NCI-H460 (cell line): ENCODE measurements around the gene F11R. TPM values are rescaled to one million over a fixed set of nuclear protein-coding genes. Genes with fewer than 3 reads are reported as not detected.
"Not testable (repeated sequence)": the region's sequence is repeated elsewhere in the genome, so short reads cannot be mapped to it uniquely, and the experiment has no call there.

Source experiments
- DNase-seq: peaks from one replicate; pipeline ENCODE4 v3.0.0-alpha.2; 2016; ENCODE audit warnings: low read depth; ENCODE audit errors: extremely low read depth
- total RNA-seq: library from RNA; depleted of rRNA; stranded (reverse); fragments of >200 nt; shearing (Covaris generic); gene quantifications from 2 replicates; pipeline ENCODE4 v1.2.3, GENCODE V29; 2014

Gene F11R
- total RNA-seq, 1 experiment from 2014 or later = 23.7 TPM

- not testable (repeated sequence) for DNase-seq
Measured at GRCh38 chr1:161017181-161017580, 3.8 kb downstream of the F11R start.

GRCh38 chr1:161016683-161017082 is 4.3 kb downstream of the F11R start:
- not testable (repeated sequence) for DNase-seq

DNA sequence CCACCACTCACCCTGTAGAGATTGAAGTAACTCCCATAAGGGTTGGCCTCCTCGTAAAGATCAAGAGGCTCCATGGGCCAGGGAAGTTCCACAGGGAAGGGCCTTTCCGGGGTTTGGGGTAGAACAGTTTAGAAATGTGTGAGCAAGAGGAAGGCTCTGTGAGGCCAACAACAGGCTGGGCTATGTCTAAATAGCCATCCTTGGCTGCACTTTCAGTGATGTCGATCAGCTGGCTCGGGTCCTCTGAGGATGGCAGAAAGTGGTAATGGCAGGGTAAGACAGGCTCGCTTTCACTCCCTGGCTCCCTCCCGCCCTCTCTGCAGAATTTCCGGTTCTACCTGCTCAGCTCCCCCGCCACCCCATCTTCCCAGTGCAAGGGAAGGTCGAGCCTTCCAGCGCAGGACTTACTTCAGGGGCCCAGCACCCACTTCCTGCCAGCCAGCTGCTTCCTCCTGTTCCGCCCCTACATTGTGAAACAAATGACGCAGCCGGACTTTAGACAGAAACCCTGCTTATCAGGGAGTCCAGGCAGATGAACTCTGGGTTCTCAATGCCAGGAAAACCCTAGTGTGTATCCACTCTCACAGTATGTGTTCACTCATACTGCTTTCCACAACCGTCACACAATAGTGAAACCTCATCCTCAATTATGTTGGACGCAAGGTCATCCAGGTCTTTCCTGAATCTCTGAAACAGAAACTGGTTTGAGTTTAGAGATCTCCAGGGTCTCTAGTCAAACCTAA is 7.3 kb downstream of the F11R start:
- DNase-seq = peak; percentile 78

- DNase-seq = no peak
Measured at GRCh38 chr1:161013131-161013487, 7.8 kb downstream of the F11R start.

- no peak for DNase-seq
Measured at GRCh38 chr1:161012420-161012819, 8.5 kb downstream of the F11R start.

GRCh38 chr1:161009602-161010211 is 11.2 kb downstream of the F11R start:
- DNase-seq = no peak

- no peak for DNase-seq
Measured at GRCh38 chr1:161008869-161009510, 12.0 kb downstream of the F11R start.

- no peak for DNase-seq
Measured at GRCh38 chr1:161007369-161007768, 13.6 kb downstream of the F11R start.

GRCh38 chr1:161006563-161006962 is 14.4 kb downstream of the F11R start:
- DNase-seq = no peak

DNA sequence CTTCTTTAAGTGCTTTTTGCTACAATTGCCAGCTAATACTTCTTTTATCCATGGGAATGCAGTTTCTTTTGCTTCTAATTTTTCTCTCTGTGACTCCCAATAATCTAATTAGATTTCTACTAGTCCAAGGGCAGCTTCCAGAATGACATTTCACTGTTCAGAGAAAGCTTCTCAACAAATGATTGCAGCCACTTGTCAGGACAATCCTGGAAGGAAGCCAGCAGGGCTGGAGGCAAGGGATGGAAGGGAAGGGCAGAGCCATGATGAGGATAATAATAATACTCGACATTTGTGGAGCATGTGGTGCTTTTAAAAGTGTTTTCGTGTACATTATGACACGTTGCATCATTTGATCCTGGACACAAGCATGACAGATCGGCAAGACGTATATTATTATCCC is 19.4 kb downstream of the F11R start:
- no peak for DNase-seq

DNA sequence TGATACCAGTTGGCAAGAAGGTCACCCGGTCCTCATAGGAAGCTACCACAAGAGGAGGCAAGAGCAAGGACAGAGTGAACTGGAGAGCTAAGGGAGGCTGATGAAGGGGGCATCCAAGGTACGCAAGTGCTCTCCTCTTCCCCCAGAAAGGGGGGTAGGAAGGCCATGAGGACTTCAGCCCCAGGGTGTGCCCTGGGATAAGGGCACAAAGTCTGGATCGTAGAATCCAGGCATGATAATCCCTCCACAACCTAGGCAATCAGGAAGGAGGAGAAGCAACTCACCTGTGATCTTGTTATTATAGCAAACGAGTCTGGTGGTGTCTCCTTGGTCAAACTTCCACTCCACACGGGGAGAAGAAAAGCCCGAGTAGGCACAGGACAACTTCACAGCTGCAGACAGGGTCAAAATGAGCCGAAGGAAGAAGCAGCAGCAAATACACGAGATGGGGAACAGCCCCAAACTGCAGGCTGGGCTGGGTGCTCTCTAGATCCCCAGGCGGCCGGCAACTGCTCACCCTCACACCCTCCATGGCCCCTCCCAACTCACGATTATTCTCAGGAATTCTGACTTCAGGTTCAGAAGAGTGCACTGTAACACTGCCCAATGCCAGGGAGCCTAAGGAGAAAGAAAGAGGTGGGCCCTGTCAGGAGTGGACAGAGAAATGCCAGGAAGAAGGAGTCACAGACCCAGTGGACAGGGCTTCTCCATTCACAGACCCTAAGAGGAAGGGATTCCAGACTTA is 20.0 kb downstream of the F11R start:
- no peak for DNase-seq

DNA sequence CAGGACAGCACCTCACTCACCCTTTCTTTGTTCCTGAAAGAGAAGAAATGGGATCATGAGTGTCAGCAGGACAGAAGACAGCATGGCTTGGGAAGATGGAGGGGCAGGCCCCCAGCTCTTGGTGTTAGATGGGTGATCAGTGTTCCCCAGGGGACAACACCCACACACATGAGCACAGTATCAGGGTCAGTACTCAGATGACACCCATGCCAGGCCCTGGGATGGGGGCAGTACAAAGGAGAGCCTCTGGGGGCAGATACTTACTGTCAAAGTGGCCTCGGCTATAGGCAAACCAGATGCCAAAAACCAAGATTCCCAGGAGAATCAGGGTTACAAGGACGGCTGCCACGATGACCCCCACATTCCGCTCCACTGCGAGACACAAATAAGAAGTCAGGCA is 21.6 kb downstream of the F11R start:
- DNase-seq = no peak

- DNase-seq = peak; percentile 60
Measured at GRCh38 chr1:160997323-160998038, 23.5 kb downstream of the F11R start.

DNA sequence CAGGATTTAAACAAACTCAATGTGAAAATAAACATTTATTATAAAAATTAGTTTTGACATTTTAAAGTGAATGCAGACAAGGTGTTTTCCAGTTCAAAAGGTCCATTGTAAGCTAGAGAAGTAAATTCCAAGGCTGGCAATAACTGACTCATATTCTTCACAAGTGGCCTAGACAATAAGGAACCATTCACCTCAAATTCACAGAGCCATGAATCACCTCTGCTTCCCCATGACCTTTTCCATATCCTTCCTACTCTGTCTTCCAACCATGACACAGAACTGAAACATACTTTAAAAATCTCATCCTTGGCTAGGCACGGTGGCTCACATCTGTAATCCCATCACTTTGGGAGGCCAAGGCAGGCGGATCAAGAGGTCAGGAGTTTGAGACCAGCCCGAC is 24.8 kb downstream of the F11R start:
- DNase-seq = peak; percentile 25

DNA sequence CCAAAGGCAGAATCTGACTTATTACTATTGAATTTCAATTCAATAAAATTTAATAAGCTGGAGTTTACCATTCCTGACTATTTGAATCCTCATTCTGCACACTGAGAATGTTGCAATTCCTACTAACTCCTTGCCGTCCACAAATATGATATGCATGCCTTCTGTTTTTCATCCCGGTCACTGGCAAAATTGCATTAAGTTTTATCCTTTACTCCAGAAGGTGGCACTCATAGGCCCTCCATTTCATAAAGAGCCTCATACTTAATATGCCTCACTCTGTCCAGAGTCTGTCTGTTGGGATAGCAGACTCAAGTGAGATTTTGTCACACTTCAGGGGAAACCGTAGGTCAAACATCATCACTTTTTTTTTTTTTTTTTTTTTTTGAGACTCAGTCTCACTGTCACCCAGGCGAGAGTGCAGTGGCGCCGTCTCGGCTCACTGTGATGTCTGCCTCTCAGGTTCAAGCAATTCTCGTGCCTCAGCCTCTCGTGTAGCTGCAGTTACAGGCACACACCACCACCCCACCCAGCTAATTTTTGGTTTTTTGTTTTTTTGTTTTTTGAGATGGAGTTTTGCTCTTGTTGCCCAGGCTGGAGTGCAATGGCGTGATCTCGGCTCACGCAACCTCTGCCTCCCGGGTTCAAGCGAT is 27.3 kb downstream of the F11R start:
- DNase-seq = peak; percentile 40

DNA sequence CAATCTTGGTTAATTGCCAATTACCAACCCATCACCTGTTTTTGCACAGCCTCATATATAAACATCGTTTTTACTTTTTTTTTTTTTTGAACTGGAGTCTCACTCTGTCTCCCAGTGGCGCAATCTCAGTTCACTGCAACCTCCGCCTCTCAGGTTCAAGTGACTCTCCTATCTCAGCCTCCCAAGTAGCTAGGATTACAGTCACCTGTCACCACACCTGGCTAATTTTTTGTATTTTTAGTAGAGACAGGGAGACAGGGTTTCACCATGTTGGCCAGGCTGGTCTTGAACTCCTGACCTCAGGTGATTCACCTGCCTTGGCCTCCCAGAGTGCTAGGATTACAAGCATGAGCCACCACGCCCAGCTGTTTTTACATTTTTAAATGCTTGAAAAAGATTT is 28.9 kb downstream of the F11R start:
- not testable (repeated sequence) for DNase-seq

DNA sequence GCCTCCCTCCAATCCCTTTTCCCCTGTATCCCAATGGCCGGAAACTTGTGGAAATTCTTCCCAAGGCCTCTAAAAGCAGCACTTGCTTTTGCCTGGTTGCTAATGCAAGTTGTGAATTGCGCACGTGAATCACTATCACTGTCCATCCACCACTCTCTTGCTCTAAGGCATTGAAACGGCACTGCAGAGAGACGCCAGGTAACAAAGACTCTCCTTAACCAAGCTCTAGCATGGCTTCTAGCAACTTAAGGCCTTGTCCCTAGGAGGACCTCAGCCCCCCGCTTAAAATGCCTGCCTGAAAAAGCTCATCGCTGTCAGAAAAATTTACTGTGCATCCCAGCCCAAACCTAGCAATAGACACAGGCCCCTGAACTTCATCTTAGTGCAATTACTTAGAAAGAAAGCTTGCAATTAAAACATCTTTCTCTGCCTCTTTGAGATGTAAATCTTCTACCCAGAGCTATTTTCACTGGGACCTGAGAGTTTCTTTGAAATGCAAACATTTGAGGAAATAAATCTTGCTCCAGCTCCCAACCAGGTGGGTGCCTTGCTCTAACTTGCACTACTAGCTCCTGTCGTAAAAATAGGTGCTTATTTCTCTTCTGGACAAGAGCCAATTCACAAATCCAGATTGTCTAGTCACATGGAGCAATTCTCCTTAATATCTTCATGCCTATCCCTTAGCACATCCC is 33.4 kb downstream of the F11R start:
- DNase-seq = no peak

DNA sequence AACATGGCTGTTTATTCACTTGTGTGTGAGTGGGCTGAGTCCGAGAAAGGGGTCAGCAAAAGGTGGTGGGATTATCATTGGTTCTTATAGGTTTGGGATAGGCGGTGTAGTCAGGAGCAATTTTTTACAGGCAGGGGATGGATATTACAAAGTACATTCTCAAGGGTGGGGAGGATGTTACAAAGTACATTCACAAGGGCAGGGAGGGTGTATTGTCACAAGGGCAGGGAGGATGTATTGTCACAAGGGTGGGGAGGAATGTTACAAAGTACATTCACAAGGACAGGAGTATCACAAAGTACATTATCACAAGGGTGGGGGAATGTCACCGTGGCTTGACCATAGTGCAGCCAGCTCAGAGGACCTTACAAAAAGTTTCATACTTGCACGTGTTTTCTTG is 35.2 kb downstream of the F11R start:
- DNase-seq = no peak

DNA sequence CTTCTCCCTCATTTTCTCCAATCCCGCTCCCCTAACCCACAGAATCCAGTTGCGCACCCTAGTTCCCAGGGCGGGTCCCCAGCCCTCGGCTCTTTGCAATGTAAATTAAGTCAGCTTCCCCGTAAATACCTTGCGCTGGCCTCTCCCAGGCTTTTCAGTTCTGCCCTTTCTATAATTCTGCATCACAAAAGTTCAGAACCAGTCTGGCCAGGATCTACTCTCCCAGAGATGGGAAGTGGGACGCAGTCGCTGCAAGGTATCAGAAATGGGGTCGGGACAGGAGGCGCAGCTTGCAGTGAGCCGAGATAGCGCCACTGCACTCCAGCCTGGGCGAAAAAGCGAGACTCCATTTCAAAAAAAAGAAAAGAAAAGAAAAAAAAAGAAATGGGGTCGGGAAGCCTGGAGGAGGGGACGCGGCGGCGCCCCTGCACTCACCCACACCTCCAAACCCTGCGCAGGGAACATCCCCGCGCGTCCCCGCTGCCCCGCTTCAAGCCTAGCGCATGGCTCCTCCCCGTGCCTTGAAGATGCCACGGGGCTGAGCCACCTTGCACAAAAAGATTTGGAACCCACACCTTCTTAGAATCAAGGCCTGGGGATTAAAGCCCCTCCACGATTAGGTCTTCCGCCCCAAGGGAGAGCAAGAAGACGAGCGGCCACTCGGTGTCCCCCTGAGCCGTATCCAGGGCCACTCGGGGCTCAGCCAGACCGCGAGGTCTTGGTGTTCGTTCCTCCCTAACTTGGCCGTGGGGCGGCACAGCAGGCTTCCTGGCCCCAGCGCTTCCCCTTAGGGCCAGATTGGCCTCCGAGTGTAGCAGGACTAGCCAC is 39.2 kb downstream of the F11R start:
- no peak for DNase-seq
